GM19328 (cell line): ENCODE results near the gene CACNA1A.
"Not testable (repeated sequence)": the region's sequence is repeated elsewhere in the genome, so short reads cannot be mapped to it uniquely, and the experiment has no call there.

ENCODE experiments used
- ATAC-seq: cut with Tn5 transposase; IDR thresholded peaks from one replicate; pipeline ENCODE4 v1.9.1; 2021; ENCODE audit warnings: mild to moderate bottlenecking, moderate library complexity; ENCODE audit not compliant: unreplicated experiment

CACNA1A gene

GRCh38 chr19:13427273-13428051 lies 78.8 kb downstream of the CACNA1A start:
- no peak for ATAC-seq

GRCh38 chr19:13425875-13426274 lies 80.4 kb downstream of the CACNA1A start:
- ATAC-seq = not testable (repeated sequence)

GRCh38 chr19:13425151-13425550 lies 81.1 kb downstream of the CACNA1A start:
- no peak for ATAC-seq

GRCh38 chr19:13420780-13421179 lies 85.5 kb downstream of the CACNA1A start:
- no peak for ATAC-seq

GRCh38 chr19:13417054-13417453 lies 89.2 kb downstream of the CACNA1A start:
- ATAC-seq = no peak

- no peak for ATAC-seq
Observed at GRCh38 chr19:13411899-13412298, 94.4 kb downstream of the CACNA1A start.

GRCh38 chr19:13410946-13411345 lies 95.3 kb downstream of the CACNA1A start:
- ATAC-seq = no peak

- ATAC-seq = no peak
Observed at GRCh38 chr19:13408889-13409518, 97.3 kb downstream of the CACNA1A start.

- ATAC-seq = no peak
Observed at GRCh38 chr19:13404236-13404635, 102.0 kb downstream of the CACNA1A start.

GRCh38 chr19:13401388-13401787 lies 104.9 kb downstream of the CACNA1A start:
- ATAC-seq = no peak

- no peak for ATAC-seq
Observed at GRCh38 chr19:13400296-13400695, 106.0 kb downstream of the CACNA1A start.

- ATAC-seq = no peak
Observed at GRCh38 chr19:13399746-13400145, 106.5 kb downstream of the CACNA1A start.

GRCh38 chr19:13398780-13399726 lies 107.2 kb downstream of the CACNA1A start:
- ATAC-seq = no peak

GRCh38 chr19:13398182-13398581 lies 108.1 kb downstream of the CACNA1A start:
- no peak for ATAC-seq

- ATAC-seq = no peak
Observed at GRCh38 chr19:13396250-13397080, 109.8 kb downstream of the CACNA1A start.

GRCh38 chr19:13382633-13382938 lies 123.7 kb downstream of the CACNA1A start:
- no peak for ATAC-seq

GRCh38 chr19:13381827-13382632 lies 124.2 kb downstream of the CACNA1A start:
- no peak for ATAC-seq

GRCh38 chr19:13376537-13376936 lies 129.7 kb downstream of the CACNA1A start:
- no peak for ATAC-seq

GRCh38 chr19:13373599-13373998 lies 132.7 kb downstream of the CACNA1A start:
- no peak for ATAC-seq

GRCh38 chr19:13370948-13371347 lies 135.3 kb downstream of the CACNA1A start:
- no peak for ATAC-seq
